Measurements from ENCODE around the gene MYO1E. TPM values are rescaled to one million over a fixed set of nuclear protein-coding genes. Genes with fewer than 3 reads are reported as not detected.

The MYO1E gene
- total and polyA plus RNA-seq, 2 of the 4 experiments (the other 2 are of a cell fraction): 13.4 to 37.3 TPM

DNA sequence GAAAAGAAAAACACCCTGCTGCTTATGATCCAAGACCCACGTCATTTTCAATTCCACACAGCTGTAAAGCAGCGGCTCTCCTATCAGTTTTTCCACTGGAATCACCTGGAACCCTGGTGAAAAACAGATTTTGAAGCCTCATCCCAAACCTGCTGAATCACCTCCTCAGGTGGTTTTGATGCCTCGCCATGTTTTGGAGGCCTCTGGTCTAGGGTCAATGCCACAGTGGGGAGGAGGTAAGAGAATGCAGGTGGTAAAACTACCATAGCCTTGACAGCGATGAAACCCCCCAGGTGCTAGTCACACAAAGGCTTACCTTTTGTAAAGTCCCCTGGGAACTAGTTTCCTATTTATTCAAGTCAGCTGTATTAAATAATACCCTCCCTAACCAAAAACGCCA is 24.8 kb downstream of the MYO1E start (continued):
- TF ChIP-seq CHD1 (IDR thresholded peaks at IDR 0.05; ENCODE audit: low read depth, low read length): no peak
- TF ChIP-seq SMC3 (IDR thresholded peaks at IDR 0.05; ENCODE audit: low read depth, low read length): no peak
- TF ChIP-seq FOS (IDR thresholded peaks at IDR 0.05; ENCODE audit: low read depth, low read length): no peak
- no peak for TF ChIP-seq POLR2A (IDR thresholded peaks at IDR 0.05; ENCODE audit: low read depth, low read length)

- Histone ChIP-seq H3K9me1 (ENCODE audit: insufficient read depth, low read length) (peaks cover 10% of the 10 kb centered on the region), H3K4me3 (ENCODE audit: insufficient read depth, low read depth, low read length) (no peak overlapping the region), H2BK120ac (ENCODE audit: low read depth, low read length) (no peak overlapping the region), H4K5ac (ENCODE audit: low read depth, low read length) (no peak overlapping the region), H3K9ac (ENCODE audit: low read depth, low read length) (no peak overlapping the region), H2AK9ac (replicated peaks; ENCODE audit: low read depth, low read length, poor library complexity) (no peak overlapping the region), H3K27ac (ENCODE audit: insufficient read depth, low read length) (no peak overlapping the region), H3K4me1 (ENCODE audit: control insufficient read depth, insufficient read depth, low read length) (no peaks in the 10 kb centered on the region; the same call in 1 of the 2 replicates), H2BK5ac (ENCODE audit: low read depth, low read length, poor library complexity, severe bottlenecking) (no peak overlapping the region), H3K36me3 (ENCODE audit: control insufficient read depth, insufficient read depth, low read length) (no peaks in the 10 kb centered on the region), H3K9me3 (ENCODE audit: control insufficient read depth, insufficient read depth, low read length) (no peaks in the 10 kb centered on the region), H2AK5ac (ENCODE audit: low read depth, low read length) (no peak overlapping the region), H3K79me1 (ENCODE audit: low read depth in 1 of 2, low read length in 2 of 2) (peaks cover 36 to 72% of the 10 kb centered on the region in 2 experiments), H4K91ac (ENCODE audit: insufficient read depth, low read depth, low read length) (no peak overlapping the region), H2AFZ (replicated peaks; ENCODE audit: low read length, poor library complexity) (no peak overlapping the region), H2BK15ac (ENCODE audit: low read depth, low read length) (no peak overlapping the region), H3K23ac (ENCODE audit: low read depth, low read length) (no peak overlapping the region), H4K8ac (ENCODE audit: low read depth in 2 of 2, low read length in 2 of 2) (no peak overlapping the region), H4K20me1 (ENCODE audit: insufficient read depth, low read length) (peaks cover 15% of the 10 kb centered on the region; the same call in 1 of the 2 replicates), H3K4ac (ENCODE audit: low read depth, low read length) (no peak overlapping the region), H3K14ac (replicated peaks; ENCODE audit: low read depth, low read length) (no peak overlapping the region), H2BK20ac (ENCODE audit: low read depth, low read length) (no peak overlapping the region), H3K27me3 (ENCODE audit: control insufficient read depth, insufficient read depth, low read length) (no peaks in the 10 kb centered on the region), H3K4me2 (ENCODE audit: low read depth, low read length) (no peak overlapping the region), H3K18ac (ENCODE audit: low read depth, low read length) (no peak overlapping the region), H3K56ac (ENCODE audit: extremely low read depth, insufficient read depth, low read length) (no peak overlapping the region)
- POLR2A ChIA-PET (ENCODE audit: unreplicated experiment): no interaction called here
- dilution Hi-C loops (cut with HindIII; ENCODE audit: low sequenced_read_pairs, unreplicated experiment) (no loop called here), intact Hi-C loops (cut with micrococcal nuclease) (no loop called here), in situ Hi-C loops (cut with MboI; ENCODE audit: low sequenced_read_pairs) (no loop called here)
- 80% methylated on average over 7 of the region's 12 CpGs; no CpG with 5 or more reads in 1 of the 2 experiments for WGBS, 2 experiments (ENCODE audit: extremely low coverage in 2 of 2, insufficient read length in 1 of 2)
- no peak for TF ChIP-seq RAD21 (IDR thresholded peaks at IDR 0.05; ENCODE audit: low read length)
- no peak for TF ChIP-seq CHD1 (IDR thresholded peaks at IDR 0.05; ENCODE audit: low read depth, low read length)
- CTCF ChIA-PET: no interaction called here
- BruUV-seq (replicated peaks): no TSS peak
- DNase-seq: no peak
- no peak for ATAC-seq (ENCODE audit: low read depth)
These were observed 25.7 kb downstream of the MYO1E start for GRCh38 chr15:59346951-59347350.

Measured in IMR-90 (cell line).